Measurements from ENCODE around the gene PTCD1.

GRCh38 chr7:99373091-99374066 is 65.2 kb downstream of the PTCD1 start:
- TF ChIP-seq CTCF (conservative IDR thresholded peaks at IDR 0.05; ENCODE audit: low read depth, low read length), result no peak
- TF ChIP-seq EZH2 (IDR thresholded peaks at IDR 0.05; ENCODE audit: borderline replicate concordance, low read depth, low read length, poor library complexity, severe bottlenecking), result no peak

All from A673 (cell line).